Effector memory CD8-positive, alpha-beta T cell (primary cell): ENCODE results near the gene SFTPD.
"Not testable (repeated sequence)": the region's sequence is repeated elsewhere in the genome, so short reads cannot be mapped to it uniquely, and the experiment has no call there.

ENCODE experiments used
- ATAC-seq: fragments of 150-1000 bp; cut with Tn5 transposase; replicated peaks from 2 replicates; pipeline ENCODE4 v1.10.0; 2021; ENCODE audit warnings: mild to moderate bottlenecking, moderate library complexity
- DNase-seq, 3 experiments: peaks; one replicate each; pipeline ENCODE4 v3.0.0; 2021
- H3K27ac Mint-ChIP-seq, 2 donors: one replicate each; pipeline ENCODE4 v1.8.0; 2022; ENCODE audit warnings: mild to moderate bottlenecking in 2 of 2, mixed read lengths in 2 of 2, moderate library complexity in 2 of 2
- H3K27me3 Mint-ChIP-seq, 2 donors: one replicate each; pipeline ENCODE4 v1.8.0; 2022; ENCODE audit warnings: mixed read lengths in 2 of 2
- H3K36me3 Mint-ChIP-seq: one replicate; pipeline ENCODE4 v1.8.0; 2022; ENCODE audit warnings: mild to moderate bottlenecking, moderate library complexity, mixed read lengths; ENCODE audit not compliant: insufficient read depth
- H3K4me1 Mint-ChIP-seq, 2 donors: one replicate each; pipeline ENCODE4 v1.8.0; 2022; ENCODE audit warnings: low read depth in 2 of 2, mixed read lengths in 2 of 2
- H3K4me3 Mint-ChIP-seq, 2 donors: one replicate each; pipeline ENCODE4 v1.8.0; 2022; ENCODE audit warnings: mild to moderate bottlenecking in 2 of 2, mixed read lengths in 2 of 2, moderate library complexity in 2 of 2
- H3K9me3 Mint-ChIP-seq, 2 donors: one replicate each; pipeline ENCODE4 v1.8.0; 2022; ENCODE audit warnings: mixed read lengths in 2 of 2
- total RNA-seq, 9 experiments: gene quantifications; one replicate each; lab custom pipeline; 2026; lab: John Stamatoyannopoulos, UW

The SFTPD gene
- total RNA-seq = 0 reads per million in 9 experiments

GRCh38 chr10:79948976-79949722 is at the start of gene SFTPD:
Gene SFTPD, minus strand, starts transcription at chr10:79949105. Its CDS starts 2,446 bp downstream, at chr10:79946659.
- no peaks in the 10 kb centered on the region for H3K4me1 Mint-ChIP-seq
- no peaks in the 10 kb centered on the region for H3K36me3 Mint-ChIP-seq
- no peak within 1 kb of the TSS for H3K4me3 Mint-ChIP-seq
- peaks cover 6 to 8% of the 10 kb centered on the region in 2 donors for H3K9me3 Mint-ChIP-seq
- peaks cover 14 to 52% of the 10 kb centered on the region in 2 donors for H3K27me3 Mint-ChIP-seq
- H3K27ac Mint-ChIP-seq = no peak within 1 kb of the TSS
- DNase-seq = no peak
- ATAC-seq = no peak

- no peak for DNase-seq
- no peaks in the 10 kb centered on the region for H3K4me1 Mint-ChIP-seq
- no peak for ATAC-seq
- H3K27ac Mint-ChIP-seq = no peak overlapping the region
- H3K4me3 Mint-ChIP-seq = no peak overlapping the region
- H3K27me3 Mint-ChIP-seq = peaks cover 38 to 52% of the 10 kb centered on the region in 2 donors
- H3K9me3 Mint-ChIP-seq = no peaks in the 10 kb centered on the region
- no peaks in the 10 kb centered on the region for H3K36me3 Mint-ChIP-seq
These were observed 47.2 kb upstream of the SFTPD start for GRCh38 chr10:79995979-79996634.

- Mint-ChIP-seq H3K36me3 (no peaks in the 10 kb centered on the region), H3K9me3 (no peaks in the 10 kb centered on the region), H3K4me3 (no peak overlapping the region), H3K27me3 (peaks cover 26 to 39% of the 10 kb centered on the region in 2 donors), H3K4me1 (no peaks in the 10 kb centered on the region), H3K27ac (no peak overlapping the region)
- no peak for ATAC-seq
- DNase-seq = no peak
These were observed 45.7 kb upstream of the SFTPD start for GRCh38 chr10:79994556-79994955.

GRCh38 chr10:79988199-79988598 is 39.3 kb upstream of the SFTPD start:
- H3K27me3 Mint-ChIP-seq = peaks cover 31 to 35% of the 10 kb centered on the region in 2 donors
- not testable (repeated sequence) for ATAC-seq, H3K27ac Mint-ChIP-seq, H3K9me3 Mint-ChIP-seq, H3K4me3 Mint-ChIP-seq, H3K4me1 Mint-ChIP-seq, H3K36me3 Mint-ChIP-seq, DNase-seq

- not testable (repeated sequence) for H3K27ac Mint-ChIP-seq, DNase-seq, H3K9me3 Mint-ChIP-seq, H3K4me3 Mint-ChIP-seq, ATAC-seq, H3K36me3 Mint-ChIP-seq, H3K4me1 Mint-ChIP-seq
- H3K27me3 Mint-ChIP-seq = peaks cover 40 to 51% of the 10 kb centered on the region in 2 donors
These were observed 37.8 kb upstream of the SFTPD start for GRCh38 chr10:79986661-79987060.

GRCh38 chr10:79985481-79986072 is 36.7 kb upstream of the SFTPD start:
- Mint-ChIP-seq H3K27me3 (peaks cover 49 to 61% of the 10 kb centered on the region in 2 donors), H3K27ac (no peak overlapping the region), H3K4me3 (no peak overlapping the region), H3K36me3 (no peaks in the 10 kb centered on the region), H3K4me1 (peaks cover 3 to 13% of the 10 kb centered on the region in 2 donors), H3K9me3 (peaks cover 0 to 1% of the 10 kb centered on the region in 2 donors)
- ATAC-seq (no peak), DNase-seq (no peak)

- peaks cover 0 to 1% of the 10 kb centered on the region in 2 donors for H3K9me3 Mint-ChIP-seq
- no peak overlapping the region for H3K4me3 Mint-ChIP-seq
- peaks cover 54 to 69% of the 10 kb centered on the region in 2 donors for H3K27me3 Mint-ChIP-seq
- H3K36me3 Mint-ChIP-seq = no peaks in the 10 kb centered on the region
- no peak for DNase-seq
- H3K27ac Mint-ChIP-seq = no peak overlapping the region
- no peak for ATAC-seq
- H3K4me1 Mint-ChIP-seq = peaks cover 3 to 13% of the 10 kb centered on the region in 2 donors
These were observed 35.9 kb upstream of the SFTPD start for GRCh38 chr10:79984851-79985250.

- no peak for ATAC-seq
- H3K4me1 Mint-ChIP-seq = peaks cover 3 to 13% of the 10 kb centered on the region in 2 donors
- DNase-seq = no peak
- no peak overlapping the region for H3K27ac Mint-ChIP-seq
- peak overlapping the region in 1 of 2 donors; percentile 17 for H3K4me3 Mint-ChIP-seq
- peaks cover 69 to 83% of the 10 kb centered on the region in 2 donors for H3K27me3 Mint-ChIP-seq
- no peaks in the 10 kb centered on the region for H3K9me3 Mint-ChIP-seq
- no peaks in the 10 kb centered on the region for H3K36me3 Mint-ChIP-seq
These were observed 34.5 kb upstream of the SFTPD start for GRCh38 chr10:79983286-79983909.

GRCh38 chr10:79982861-79983260 is 34.0 kb upstream of the SFTPD start:
- H3K27me3 Mint-ChIP-seq = peaks cover 70 to 89% of the 10 kb centered on the region in 2 donors
- no peak overlapping the region for H3K27ac Mint-ChIP-seq
- ATAC-seq (no peak), DNase-seq (no peak)
- no peaks in the 10 kb centered on the region for H3K9me3 Mint-ChIP-seq
- H3K36me3 Mint-ChIP-seq = no peaks in the 10 kb centered on the region
- H3K4me3 Mint-ChIP-seq = peak overlapping the region in 1 of 2 donors; percentile 17
- H3K4me1 Mint-ChIP-seq = peaks cover 3 to 13% of the 10 kb centered on the region in 2 donors

- no peak for DNase-seq
- Mint-ChIP-seq H3K9me3 (no peaks in the 10 kb centered on the region), H3K27ac (no peak overlapping the region), H3K4me1 (peaks cover 3 to 13% of the 10 kb centered on the region in 2 donors), H3K36me3 (no peaks in the 10 kb centered on the region), H3K27me3 (peaks cover 75 to 93% of the 10 kb centered on the region in 2 donors), H3K4me3 (peak overlapping the region in 1 of 2 donors; percentile 32)
- no peak for ATAC-seq
These were observed 33.5 kb upstream of the SFTPD start for GRCh38 chr10:79982362-79982800.

- no peak for DNase-seq
These were observed 32.8 kb upstream of the SFTPD start for GRCh38 chr10:79981450-79982361.

GRCh38 chr10:79980711-79981110 is 31.8 kb upstream of the SFTPD start:
- H3K9me3 Mint-ChIP-seq = no peaks in the 10 kb centered on the region
- no peaks in the 10 kb centered on the region for H3K36me3 Mint-ChIP-seq
- H3K4me3 Mint-ChIP-seq = peak overlapping the region; percentile 32 to 64
- ATAC-seq (no peak), DNase-seq (no peak)
- peaks cover 3 to 13% of the 10 kb centered on the region in 2 donors for H3K4me1 Mint-ChIP-seq
- H3K27ac Mint-ChIP-seq = no peak overlapping the region
- H3K27me3 Mint-ChIP-seq = peaks cover 80 to 97% of the 10 kb centered on the region in 2 donors

More at GRCh38 chr10:79981450-79982361, 32.8 kb upstream of the SFTPD start:
- ATAC-seq = no peak
- Mint-ChIP-seq H3K9me3 (no peaks in the 10 kb centered on the region), H3K4me1 (peaks cover 3 to 13% of the 10 kb centered on the region in 2 donors), H3K36me3 (no peaks in the 10 kb centered on the region), H3K27ac (no peak overlapping the region), H3K4me3 (peak overlapping the region; percentile 32 to 64), H3K27me3 (peaks cover 82 to 100% of the 10 kb centered on the region in 2 donors)
